Measurements from ENCODE around the gene PNLIP.

Gene PNLIP

GRCh38 chr10:116545756-116546155, at the start of gene PNLIP:
PNLIP (plus strand) TSS chr10:116545931; CDS start chr10:116546093, 162 bp downstream.
- Histone ChIP-seq H3K9ac (no peak within 1 kb of the TSS), H3K27me3 (no peaks in the 10 kb centered on the region), H3K4me3 (no peak within 1 kb of the TSS), H3K9me3 (replicated peaks in 1 of 11) (no peaks in the 10 kb centered on the region), H3K27ac (no peak within 1 kb of the TSS), H3K4me2 (no peak within 1 kb of the TSS), H3K4me1 (no peaks in the 10 kb centered on the region), H3K36me3 (no peaks in the 10 kb centered on the region), H4K20me1 (no peaks in the 10 kb centered on the region)
- TF ChIP-seq Cebpa-rat (IDR thresholded peaks at IDR 0.05) = no peak

GRCh38 chr10:116504786-116505185, 40.9 kb upstream of the PNLIP start:
- Histone ChIP-seq H3K4me1 (peaks cover 0 to 1% (median 0%) of the 10 kb centered on the region in 10 experiments; a peak in 1 of 20 replicates), H3K36me3 (no peaks in the 10 kb centered on the region), H4K20me1 (no peaks in the 10 kb centered on the region), H3K4me2 (no peak overlapping the region), H3K27me3 (no peaks in the 10 kb centered on the region), H3K9me3 (replicated peaks in 1 of 11) (peaks cover 0 to 3% (median 0%) of the 10 kb centered on the region in 11 experiments; a peak in 1 of 22 replicates), H3K27ac (no peak overlapping the region), H3K9ac (no peak overlapping the region), H3K4me3 (no peak overlapping the region)
- TF ChIP-seq Cebpa-rat (IDR thresholded peaks at IDR 0.05) = no peak

GRCh38 chr10:116510565-116510964, 35.2 kb upstream of the PNLIP start:
- no peak overlapping the region for H3K9ac ChIP-seq
- no peaks in the 10 kb centered on the region for H3K9me3 ChIP-seq (replicated peaks in 1 of 11)
- TF ChIP-seq Cebpa-rat (IDR thresholded peaks at IDR 0.05) = no peak
- no peaks in the 10 kb centered on the region for H4K20me1 ChIP-seq
- H3K4me2 ChIP-seq = no peak overlapping the region
- no peak overlapping the region for H3K4me3 ChIP-seq
- no peaks in the 10 kb centered on the region for H3K36me3 ChIP-seq
- H3K27ac ChIP-seq = no peak overlapping the region
- no peaks in the 10 kb centered on the region for H3K27me3 ChIP-seq
- peaks cover 0 to 5% (median 0%) of the 10 kb centered on the region in 10 experiments; a peak in 1 of 20 replicates for H3K4me1 ChIP-seq

- Histone ChIP-seq H3K4me2 (no peak overlapping the region), H4K20me1 (no peaks in the 10 kb centered on the region), H3K27ac (no peak overlapping the region), H3K27me3 (no peaks in the 10 kb centered on the region), H3K4me1 (peaks cover 0 to 5% (median 0%) of the 10 kb centered on the region in 10 experiments; a peak in 1 of 20 replicates), H3K9me3 (replicated peaks in 1 of 11) (no peaks in the 10 kb centered on the region), H3K36me3 (no peaks in the 10 kb centered on the region), H3K4me3 (no peak overlapping the region), H3K9ac (no peak overlapping the region)
- TF ChIP-seq Cebpa-rat (IDR thresholded peaks at IDR 0.05) = no peak
Measured at GRCh38 chr10:116511365-116511764, 34.4 kb upstream of the PNLIP start.

- Histone ChIP-seq H3K36me3 (no peaks in the 10 kb centered on the region), H3K4me2 (no peak overlapping the region), H3K9ac (no peak overlapping the region), H3K4me1 (peaks cover 0 to 4% (median 0%) of the 10 kb centered on the region in 10 experiments; a peak in 4 of 20 replicates), H4K20me1 (no peaks in the 10 kb centered on the region), H3K4me3 (no peak overlapping the region), H3K27me3 (no peaks in the 10 kb centered on the region), H3K27ac (no peak overlapping the region), H3K9me3 (replicated peaks in 1 of 11) (peaks cover 0 to 8% (median 0%) of the 10 kb centered on the region in 11 experiments; a peak in 1 of 22 replicates)
- TF ChIP-seq Cebpa-rat (IDR thresholded peaks at IDR 0.05) = no peak
Measured at GRCh38 chr10:116521424-116522290, 24.1 kb upstream of the PNLIP start.

- Histone ChIP-seq H3K36me3 (no peaks in the 10 kb centered on the region), H4K20me1 (no peaks in the 10 kb centered on the region), H3K4me1 (peaks cover 0 to 4% (median 0%) of the 10 kb centered on the region in 10 experiments; a peak in 4 of 20 replicates), H3K9ac (no peak overlapping the region), H3K9me3 (replicated peaks in 1 of 11) (peaks cover 0 to 8% (median 0%) of the 10 kb centered on the region in 11 experiments; a peak in 1 of 22 replicates), H3K4me3 (no peak overlapping the region), H3K27ac (no peak overlapping the region), H3K4me2 (no peak overlapping the region), H3K27me3 (no peaks in the 10 kb centered on the region)
- TF ChIP-seq Cebpa-rat (IDR thresholded peaks at IDR 0.05) = no peak
Measured at GRCh38 chr10:116522803-116523381, 22.8 kb upstream of the PNLIP start.

- Histone ChIP-seq H3K4me3 (no peak overlapping the region), H3K27me3 (no peaks in the 10 kb centered on the region), H3K27ac (no peak overlapping the region), H3K36me3 (no peaks in the 10 kb centered on the region), H3K9ac (no peak overlapping the region), H4K20me1 (no peaks in the 10 kb centered on the region), H3K4me2 (no peak overlapping the region), H3K4me1 (peaks cover 0 to 4% (median 0%) of the 10 kb centered on the region in 10 experiments; a peak in 4 of 20 replicates), H3K9me3 (replicated peaks in 1 of 11) (peaks cover 0 to 8% (median 0%) of the 10 kb centered on the region in 11 experiments; a peak in 1 of 22 replicates)
- no peak for TF ChIP-seq Cebpa-rat (IDR thresholded peaks at IDR 0.05)
Measured at GRCh38 chr10:116524736-116525135, 21.0 kb upstream of the PNLIP start.

- Histone ChIP-seq H3K36me3 (no peaks in the 10 kb centered on the region), H3K4me3 (no peak overlapping the region), H3K9ac (no peak overlapping the region), H3K27me3 (no peaks in the 10 kb centered on the region), H3K4me1 (peaks cover 0 to 4% (median 0%) of the 10 kb centered on the region in 10 experiments; a peak in 4 of 20 replicates), H3K9me3 (replicated peaks in 1 of 11) (peaks cover 0 to 15% (median 0%) of the 10 kb centered on the region in 11 experiments; a peak in 2 of 22 replicates), H3K27ac (no peak overlapping the region), H3K4me2 (no peak overlapping the region), H4K20me1 (no peaks in the 10 kb centered on the region)
- TF ChIP-seq Cebpa-rat (IDR thresholded peaks at IDR 0.05) = no peak
Measured at GRCh38 chr10:116526219-116526618, 19.5 kb upstream of the PNLIP start.

GRCh38 chr10:116536810-116537209, 8.9 kb upstream of the PNLIP start:
- peaks cover 0 to 6% (median 0%) of the 10 kb centered on the region in 11 experiments; a peak in 1 of 22 replicates for H3K9me3 ChIP-seq (replicated peaks in 1 of 11)
- no peak overlapping the region for H3K4me2 ChIP-seq
- H4K20me1 ChIP-seq = no peaks in the 10 kb centered on the region
- no peak overlapping the region for H3K9ac ChIP-seq
- H3K36me3 ChIP-seq = no peaks in the 10 kb centered on the region
- TF ChIP-seq Cebpa-rat (IDR thresholded peaks at IDR 0.05) = no peak
- H3K27ac ChIP-seq = no peak overlapping the region
- no peaks in the 10 kb centered on the region for H3K27me3 ChIP-seq
- no peaks in the 10 kb centered on the region for H3K4me1 ChIP-seq
- H3K4me3 ChIP-seq = no peak overlapping the region
